HepG2 (cell line): Measurements from ENCODE around the gene BBOX1. TPM values are rescaled to one million over a fixed set of nuclear protein-coding genes. Genes with fewer than 3 reads are reported as not detected.

Experiments used
- ATAC-seq: fragments of 200-7000 bp; cut with Tn5 transposase; 3 replicates; pipeline ENCODE4 v1.9.1; 2020; ENCODE audit warnings: mild to moderate bottlenecking, moderate library complexity
- BruUV-seq: library from RNA; stranded (reverse); fragments of 400-500 nt; replicated peaks from 2 replicates; lab custom pipeline; 2021; lab: Mats Ljungman, UMichigan
- CTCF ChIA-PET: fragments of 300-600 bp; formaldehyde crosslinking; extraction: SDS; loops from one replicate; lab custom pipeline; 2021; ENCODE audit warnings: low total read pairs, inconsistent platforms, low intra/inter-chr PET ratio; lab: Yijun Ruan, JAX
- POLR2A ChIA-PET: fragments of 350-600 bp; sonication (Branson Sonifier 250); formaldehyde crosslinking; loops from one replicate; lab custom pipeline; 2020; ENCODE audit warnings: antibody characterized with exemption, inconsistent platforms; lab: Yijun Ruan, JAX
- DNase-seq: peaks from one replicate; pipeline ENCODE4 v3.0.0-alpha.2; 2015; ENCODE audit warnings: low spot score
- FAIRE-seq: peaks from 3 replicates; lab custom pipeline; 2011; peaks lifted over from hg19 to GRCh38; lab: Jason Lieb, UNC
- H2AFZ ChIP-seq: one replicate; pipeline ENCODE4 v1.6.1; 2011; ENCODE audit warnings: low read length, inconsistent platforms
- H3K27ac ChIP-seq: fragments of 300-600 bp; 3 replicates; pipeline ENCODE4 v1.8.0; 2011; ENCODE audit warnings: mixed run types, mild to moderate bottlenecking, mixed read lengths, low read length, inconsistent platforms; ENCODE audit not compliant: insufficient read depth; ENCODE audit errors: extremely low read length
- H3K27me3 ChIP-seq, 2 experiments: fragments of 200-600 bp in 1 of 2; 2 replicates in 1 of 2; 3 replicates in 1 of 2; pipeline versions ENCODE4 v1.6.0 to v1.8.0; 2011; ENCODE audit warnings: low read length in 2 of 2, mild to moderate bottlenecking in 2 of 2, moderate library complexity in 2 of 2, inconsistent platforms in 1 of 2; ENCODE audit not compliant: insufficient read depth in 2 of 2, control insufficient read depth in 1 of 2
- H3K36me3 ChIP-seq, 2 experiments: fragments of 200-600 bp in 1 of 2; replicated peaks in 1 of 2; 2 replicates in 1 of 2; 3 replicates in 1 of 2; pipeline versions ENCODE4 v1.5.1 to v1.8.0; 2011; ENCODE audit warnings: low read length in 2 of 2, inconsistent platforms in 1 of 2; ENCODE audit not compliant: insufficient read depth in 2 of 2, control insufficient read depth in 1 of 2
- H3K4me1 ChIP-seq: 2 replicates; pipeline ENCODE4 v1.5.1; 2012; ENCODE audit warnings: low read length, inconsistent platforms; ENCODE audit not compliant: insufficient read depth
- H3K4me2 ChIP-seq: 2 replicates; pipeline ENCODE4 v1.6.0; 2011; ENCODE audit warnings: low read depth, low read length, inconsistent platforms
- H3K4me3 ChIP-seq, 3 experiments: fragments of 200-600 bp in 1 of 3; sonication (generic), shearing (Covaris generic) in 1 of 3; replicated peaks in 1 of 3; 2 replicates each; pipeline ENCODE4 v1.5.1; 2011 to 2016; ENCODE audit warnings: low read length in 3 of 3, inconsistent platforms in 2 of 3, low read depth in 2 of 3, mild to moderate bottlenecking in 2 of 3, control low read depth in 1 of 3, mixed read lengths in 1 of 3; ENCODE audit not compliant: insufficient read depth in 1 of 3
- H3K79me2 ChIP-seq: one replicate; pipeline ENCODE4 v1.6.1; 2011; ENCODE audit warnings: low read length, inconsistent platforms; ENCODE audit not compliant: insufficient read depth
- H3K9ac ChIP-seq: 2 replicates; pipeline ENCODE4 v1.6.0; 2011; ENCODE audit warnings: mild to moderate bottlenecking, low read depth, low read length, inconsistent platforms; ENCODE audit not compliant: insufficient read depth
- H3K9me3 ChIP-seq: 2 replicates; pipeline ENCODE4 v1.5.1; 2012; ENCODE audit warnings: mild to moderate bottlenecking, low read length
- H4K20me1 ChIP-seq: 2 replicates; pipeline ENCODE4 v1.6.0; 2011; ENCODE audit warnings: inconsistent platforms, mild to moderate bottlenecking, low read length, moderate library complexity; ENCODE audit not compliant: insufficient read depth
- ARID3A ChIP-seq: IDR thresholded peaks from 2 replicates; pipeline ENCODE4 v1.6.1; 2012; ENCODE audit warnings: low read depth, low read length, improper control_type of control experiment
- GATA4 ChIP-seq: sonication (generic); IDR thresholded peaks from 2 replicates; pipeline ENCODE4 v1.6.1; 2016; ENCODE audit warnings: antibody characterized with exemption, low read depth, borderline replicate concordance
- HNF1A ChIP-seq, 2 experiments: sonication (generic) in 1 of 2; formaldehyde crosslinking in 1 of 2; IDR thresholded peaks; 2 replicates each; pipeline versions ENCODE4 v1.4.0 to v1.6.1; 2016 to 2020; ENCODE audit warnings: borderline replicate concordance in 1 of 2, low read depth in 1 of 2, mild to moderate bottlenecking in 1 of 2, missing genetic modification reagents in 1 of 2
- HNF4A ChIP-seq: sonication (generic); formaldehyde crosslinking; IDR thresholded peaks from 2 replicates; pipeline ENCODE4 v1.4.0; 2020; ENCODE audit warnings: missing genetic modification reagents
- HNRNPLL ChIP-seq: fragments of 200-400 bp; formaldehyde crosslinking; IDR thresholded peaks from 2 replicates; pipeline ENCODE4 v1.6.1; 2017; ENCODE audit warnings: mild to moderate bottlenecking, low read depth, low read length; ENCODE audit not compliant: poor library complexity, severe bottlenecking
- NCOA2 ChIP-seq: sonication (generic); formaldehyde crosslinking; IDR thresholded peaks from 2 replicates; pipeline ENCODE4 v1.8.0; 2022; ENCODE audit warnings: inconsistent platforms
- PHF21A ChIP-seq: sonication (generic); formaldehyde crosslinking; IDR thresholded peaks from 2 replicates; pipeline ENCODE4 v1.5.0; 2020; ENCODE audit warnings: mild to moderate bottlenecking, missing genetic modification reagents
- RNF219 ChIP-seq: sonication (generic); formaldehyde crosslinking; IDR thresholded peaks from 2 replicates; pipeline ENCODE4 v1.5.0; 2020; ENCODE audit warnings: mild to moderate bottlenecking, missing genetic modification reagents
- ZC3H13 ChIP-seq: sonication (generic); formaldehyde crosslinking; IDR thresholded peaks from 2 replicates; pipeline ENCODE4 v1.8.1; 2023; ENCODE audit warnings: mild to moderate bottlenecking, missing genetic modification reagents, moderate library complexity
- ZEB1 ChIP-seq: IDR thresholded peaks from 2 replicates; pipeline ENCODE4 v1.6.1; 2012; ENCODE audit warnings: mild to moderate bottlenecking, low read depth, inconsistent platforms; ENCODE audit not compliant: insufficient replicate concordance
- ZNF562 ChIP-seq: sonication (generic); formaldehyde crosslinking; IDR thresholded peaks from 2 replicates; pipeline ENCODE4 v1.8.0; 2022; ENCODE audit warnings: missing genetic modification reagents, borderline replicate concordance
- WGBS: methylation state at CpG from one replicate; pipeline ENCODE4 v1.1.6; 2017; ENCODE audit warnings: low lambda C conversion rate; 5-methylcytosine and 5-hydroxymethylcytosine counted together
- in situ Hi-C: cut with HindIII; loops from 2 replicates; pipeline ENCODE4 v1.10.0; 2017; ENCODE audit warnings: low pct_unique_long_range_greater_than_20kb; ENCODE audit not compliant: extremely low pct_ligation_motif_present
- intact Hi-C: fragments of 100-400 bp; cut with micrococcal nuclease; formaldehyde crosslinking; loops from one replicate; pipeline ENCODE4 v1.10.0; 2022; ENCODE audit not compliant: unreplicated experiment
- polyA plus RNA-seq, 8 experiments: library from polyadenylated mRNA; depleted of rRNA in 3 of 8; stranded (reverse) in 7 of 8; unstranded in 1 of 8; fragments of >200 nt; fragmentation: Illumina TruSeq in 4 of 8; extraction: Trizol in 4 of 8; gene quantifications; 2 replicates each; pipeline versions ENCODE4 v1.2.1 to v1.2.3, GENCODE V29; 2011 to 2016; ENCODE audit warnings: low read depth in 4 of 8, missing spikeins in 1 of 8, mixed read lengths in 1 of 8; ENCODE audit not compliant: insufficient read depth in 1 of 8
- total RNA-seq, 5 experiments: library from RNA; depleted of rRNA; stranded (reverse); fragments of >200 nt; fragmentation: Illumina TruSeq; extraction: Trizol; gene quantifications; 2 replicates each; pipeline ENCODE4 v1.2.3, GENCODE V29; 2016; ENCODE audit warnings: low read depth in 1 of 5

Gene BBOX1
- total and polyA plus RNA-seq, 2 of the 13 experiments (the other 11 are each of a cell fraction or from before 2014, with no cell fraction given) = not detected

DNA sequence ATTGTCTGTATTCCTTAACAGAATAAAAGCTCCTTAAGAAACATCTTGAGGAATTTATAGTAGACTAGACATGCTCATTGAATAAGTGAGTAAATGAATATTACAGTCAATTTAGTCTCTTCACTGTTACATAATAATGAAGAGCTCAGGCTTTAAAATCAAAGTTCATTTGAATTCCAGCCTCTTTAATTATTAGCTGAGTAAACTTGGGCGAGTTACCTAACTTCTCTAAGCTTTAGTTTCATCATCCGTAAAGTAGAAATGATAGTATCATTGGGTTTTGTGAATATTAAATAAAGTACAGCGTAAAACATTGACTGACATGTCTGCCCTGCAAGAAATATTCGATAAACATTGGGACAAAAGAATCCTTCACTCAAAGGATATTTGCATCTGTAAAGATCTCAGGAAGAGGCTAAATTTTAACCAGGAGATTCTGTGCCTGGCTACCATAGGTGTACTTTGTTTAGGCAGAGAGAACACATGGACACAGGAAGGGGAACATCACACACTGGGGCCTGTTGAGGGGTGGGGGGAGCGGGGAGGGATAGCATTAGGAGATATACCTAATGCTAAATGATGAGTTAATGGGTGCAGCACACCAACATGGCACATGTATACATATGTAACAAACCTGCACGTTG lies 15.2 kb upstream of the BBOX1 start:
- Histone ChIP-seq H3K27me3 (no peaks in the 10 kb centered on the region), H3K4me1 (peaks cover 18% of the 10 kb centered on the region), H2AFZ (no peak overlapping the region), H3K4me3 (0 out of 6 replicates have a peak overlapping the region, but pooled peaks of 1 of the 3 experiments have one; percentile 13), H3K9me3 (no peaks in the 10 kb centered on the region), H3K9ac (no peak overlapping the region), H3K27ac (no peak overlapping the region), H4K20me1 (no peaks in the 10 kb centered on the region), H3K36me3 (no peaks in the 10 kb centered on the region), H3K4me2 (peak overlapping the region; percentile 20; the same call in 1 of the 2 replicates), H3K79me2 (no peaks in the 10 kb centered on the region)
- in situ Hi-C loops = no loop called here
- FAIRE-seq (no peak), DNase-seq (peak; percentile 33), ATAC-seq (peak; percentile 77)
- no TSS peak for BruUV-seq
- WGBS = 11% methylated on average over 6 of the region's 6 CpGs
- intact Hi-C loops = no loop called here
- ChIA-PET CTCF (no interaction called here), POLR2A (no interaction called here)
- TF ChIP-seq GATA4 = no peak
- no peak for TF ChIP-seq HNF1A (IDR thresholded peaks at IDR 0.05; ENCODE audit: low read depth)
- TF ChIP-seq HNF1A (CRISPR knock-in tag; IDR thresholded peaks at IDR 0.05; ENCODE audit: borderline replicate concordance) = no peak
- peak; percentile 62; the same call in 1 of the 2 replicates for TF ChIP-seq ARID3A
- TF ChIP-seq PHF21A = no peak
- TF ChIP-seq RNF219 = no peak
- TF ChIP-seq ZEB1 = no peak
- no peak for TF ChIP-seq ZC3H13 (CRISPR knock-in tag)
- TF ChIP-seq ZNF562 (CRISPR knock-in tag) = no peak
- TF ChIP-seq NCOA2 (CRISPR knock-in tag) = peak; percentile 11; the same call in 1 of the 2 replicates
- TF ChIP-seq HNRNPLL = no peak
- peak; percentile 46 for TF ChIP-seq HNF4A (CRISPR knock-in tag)
